Liver (tissue), 9 donors: ENCODE measurements around the gene CSAD. TPM values are rescaled to one million over a fixed set of nuclear protein-coding genes. Genes with fewer than 3 reads are reported as not detected.

Experiments used
- DNase-seq: peaks from one replicate; pipeline ENCODE4 v3.0.0-alpha.2; 2017; ENCODE audit warnings: low spot score
- H3K27ac ChIP-seq, 2 donors: one replicate each; pipeline ENCODE4 v1.7.0; 2013; ENCODE audit warnings: inconsistent platforms in 2 of 2, low read length in 2 of 2, control low read depth in 1 of 2, low read depth in 1 of 2, mild to moderate bottlenecking in 1 of 2
- H3K27me3 ChIP-seq, 4 donors: one replicate each; pipeline versions ENCODE4 v1.6.1 to v1.7.0; 2013; ENCODE audit warnings: low read length in 3 of 4, inconsistent platforms in 1 of 4, mild to moderate bottlenecking in 1 of 4, moderate library complexity in 1 of 4; ENCODE audit not compliant: control insufficient read depth in 4 of 4, insufficient read depth in 4 of 4
- H3K36me3 ChIP-seq, 4 donors: one replicate each; pipeline versions ENCODE4 v1.6.1 to v1.7.0; 2013; ENCODE audit warnings: low read length in 3 of 4, mild to moderate bottlenecking in 3 of 4, low read depth in 1 of 4, moderate library complexity in 1 of 4; ENCODE audit not compliant: control insufficient read depth in 4 of 4, insufficient read depth in 3 of 4
- H3K4me1 ChIP-seq, 4 donors: one replicate each; pipeline versions ENCODE4 v1.6.1 to v1.7.0; 2013; ENCODE audit warnings: low read length in 3 of 4, mild to moderate bottlenecking in 3 of 4, moderate library complexity in 1 of 4; ENCODE audit not compliant: control insufficient read depth in 4 of 4, insufficient read depth in 4 of 4
- H3K4me3 ChIP-seq, 3 donors: one replicate each; pipeline versions ENCODE4 v1.6.1 to v1.7.0; 2013; ENCODE audit warnings: low read length in 3 of 3, control low read depth in 1 of 3, low read depth in 1 of 3, mild to moderate bottlenecking in 1 of 3
- H3K9ac ChIP-seq, 2 donors: one replicate each; pipeline ENCODE4 v1.7.0; 2013; ENCODE audit warnings: low read length in 2 of 2, mild to moderate bottlenecking in 2 of 2, moderate library complexity in 2 of 2, control low read depth in 1 of 2, low read depth in 1 of 2
- H3K9me3 ChIP-seq, 4 donors: one replicate each; pipeline versions ENCODE4 v1.6.1 to v1.7.0; 2013; ENCODE audit warnings: low read length in 3 of 4; ENCODE audit not compliant: control insufficient read depth in 4 of 4
- EGR1 ChIP-seq, 2 donors: IDR thresholded peaks; 2 replicates each; pipeline ENCODE4 v1.6.1; 2016 to 2018; ENCODE audit warnings: antibody characterized with exemption in 2 of 2, low read depth in 2 of 2
- FOXA1 ChIP-seq: IDR thresholded peaks from 2 replicates; pipeline ENCODE4 v1.6.1; 2016; ENCODE audit warnings: antibody characterized with exemption
- FOXA2 ChIP-seq: IDR thresholded peaks from 2 replicates; pipeline ENCODE4 v1.6.1; 2016; ENCODE audit warnings: antibody characterized with exemption
- GABPA ChIP-seq, 2 donors: IDR thresholded peaks in 1 of 2; conservative IDR thresholded peaks in 1 of 2; 2 replicates each; pipeline ENCODE4 v1.6.1; 2016; ENCODE audit warnings: antibody characterized with exemption in 2 of 2, mild to moderate bottlenecking in 1 of 2, moderate library complexity in 1 of 2
- HNF4A ChIP-seq, 2 donors: conservative IDR thresholded peaks; 2 replicates each; pipeline ENCODE4 v1.6.1; 2016; ENCODE audit warnings: antibody characterized with exemption in 2 of 2, mild to moderate bottlenecking in 2 of 2
- HNF4G ChIP-seq: IDR thresholded peaks from 2 replicates; pipeline ENCODE4 v1.6.1; 2016; ENCODE audit warnings: antibody characterized with exemption
- JUND ChIP-seq, 2 donors: IDR thresholded peaks; 2 replicates each; pipeline ENCODE4 v1.6.1; 2016; ENCODE audit warnings: antibody characterized with exemption in 2 of 2
- NR2F2 ChIP-seq: IDR thresholded peaks from 2 replicates; pipeline ENCODE4 v1.6.1; 2016; ENCODE audit warnings: antibody characterized with exemption
- RAD21 ChIP-seq, 2 donors: IDR thresholded peaks; 2 replicates each; pipeline ENCODE4 v1.6.1; 2016; ENCODE audit warnings: antibody characterized with exemption in 2 of 2, mild to moderate bottlenecking in 2 of 2
- RXRA ChIP-seq, 2 donors: IDR thresholded peaks; 2 replicates each; pipeline ENCODE4 v1.6.1; 2017 to 2018; ENCODE audit warnings: antibody characterized with exemption in 2 of 2, mild to moderate bottlenecking in 1 of 2
- SP1 ChIP-seq: IDR thresholded peaks from 2 replicates; pipeline ENCODE4 v1.6.1; 2018; ENCODE audit warnings: antibody characterized with exemption, mild to moderate bottlenecking
- TAF1 ChIP-seq: conservative IDR thresholded peaks from 2 replicates; pipeline ENCODE4 v1.6.1; 2016; ENCODE audit warnings: antibody characterized with exemption, mild to moderate bottlenecking
- YY1 ChIP-seq: IDR thresholded peaks from 2 replicates; pipeline ENCODE4 v1.6.1; 2016; ENCODE audit warnings: antibody characterized with exemption, mild to moderate bottlenecking
- WGBS: extraction: QIAGEN DNeasy Blood & Tissue Kit; methylation state at CpG from one replicate; pipeline ENCODE4 v1.1.7; 2013; 5-methylcytosine and 5-hydroxymethylcytosine counted together
- polyA plus RNA-seq, 2 donors: library from polyadenylated mRNA; stranded (reverse) in 1 of 2; unstranded in 1 of 2; fragments of 200-250 nt in 1 of 2; fragments of >200 nt in 1 of 2; fragmentation: Nextera tagmentation in 1 of 2; extraction: Ambion mirVana in 1 of 2; gene quantifications; one replicate each; pipeline versions ENCODE4 v1.2.1 to v1.2.3, GENCODE V29; 2013 to 2015
- total RNA-seq, 2 donors: library from RNA; depleted of rRNA; stranded (reverse); fragments of >200 nt; gene quantifications; one replicate each; pipeline ENCODE4 v1.2.3, GENCODE V29; 2014
- TF ChIP-seq, protein P1 (sequence below): IDR thresholded peaks from 2 replicates; pipeline ENCODE4 v1.6.1; 2016; ENCODE audit warnings: antibody characterized with exemption
- TF ChIP-seq, protein P2 (sequence below): fragments of 150-350 bp; IDR thresholded peaks from 2 replicates; pipeline ENCODE4 v1.5.1; 2017; ENCODE audit warnings: improper control_type of control experiment, low read depth, low read length; ENCODE audit not compliant: missing input control
- TF ChIP-seq, protein P3 (sequence below): IDR thresholded peaks from 2 replicates; pipeline ENCODE4 v1.6.1; 2016; ENCODE audit warnings: antibody characterized with exemption
- TF ChIP-seq, protein P4 (sequence below): IDR thresholded peaks from 2 replicates; pipeline ENCODE4 v1.6.1; 2016; ENCODE audit warnings: antibody characterized with exemption
- TF ChIP-seq, protein P5 (sequence below): IDR thresholded peaks from 2 replicates; pipeline ENCODE4 v1.6.1; 2016; ENCODE audit warnings: antibody characterized with exemption, mild to moderate bottlenecking
- donor health status: healthy.
- donor health status: healthy.
- donor health status: healthy.
- donor health status: healthy.
- donor health status: healthy.

The CSAD gene
- total and polyA plus RNA-seq, 4 donors, result 4.4 to 41.5 (median 35.1) TPM

DNA sequence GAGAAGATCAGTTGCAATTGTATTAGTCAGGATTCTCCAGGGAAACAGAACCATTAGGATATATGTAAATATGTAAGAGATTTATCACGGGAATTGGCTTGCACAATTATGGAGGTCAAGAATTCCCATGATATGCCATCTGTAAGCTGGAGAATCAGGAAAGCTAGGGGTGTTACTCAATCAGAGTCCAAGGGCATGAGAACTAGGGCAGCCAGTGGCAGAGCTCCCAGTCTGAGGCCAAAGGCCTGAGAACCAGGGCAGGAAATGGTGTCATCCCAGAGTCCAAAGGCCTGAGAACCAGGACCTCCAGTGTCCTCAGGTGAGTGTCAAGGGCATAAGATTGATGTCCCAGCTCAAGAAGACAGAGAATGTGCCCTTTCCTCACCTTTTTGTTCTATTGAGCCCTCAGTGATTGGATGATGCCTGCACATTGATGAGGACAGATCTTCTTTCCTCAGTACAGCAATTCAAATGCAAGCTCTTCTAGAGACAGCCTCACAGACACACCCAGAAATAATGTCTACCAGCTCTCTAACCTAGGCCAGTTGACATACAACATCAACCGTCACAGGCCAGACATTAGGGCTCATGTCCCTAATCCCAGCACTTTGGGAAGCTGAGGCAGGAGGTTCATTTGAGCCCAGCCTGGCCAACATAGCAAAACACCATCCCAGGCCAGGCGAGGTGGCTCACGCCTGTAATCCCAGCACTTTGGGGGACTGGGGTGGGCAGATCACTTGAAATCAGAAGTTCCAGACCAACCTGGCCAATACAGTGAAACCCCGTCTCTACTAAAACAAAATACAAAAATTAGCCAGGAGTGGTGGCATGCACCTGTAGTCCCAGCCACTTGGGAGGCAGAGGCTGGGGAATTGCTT, 35.1 kb downstream of the CSAD start:
- 71% methylated on average over 5 of the region's 5 CpGs for WGBS
- no peaks in the 10 kb centered on the region for H3K36me3 ChIP-seq
- no peaks in the 10 kb centered on the region for H3K27me3 ChIP-seq
- no peak overlapping the region for H3K4me3 ChIP-seq
- TF ChIP-seq SP1, result peak; percentile 82
- TF ChIP-seq FOXA2, result peak; percentile 89
- peak; percentile 98 for TF ChIP-seq FOXA1
- TF ChIP-seq, protein P1, sequence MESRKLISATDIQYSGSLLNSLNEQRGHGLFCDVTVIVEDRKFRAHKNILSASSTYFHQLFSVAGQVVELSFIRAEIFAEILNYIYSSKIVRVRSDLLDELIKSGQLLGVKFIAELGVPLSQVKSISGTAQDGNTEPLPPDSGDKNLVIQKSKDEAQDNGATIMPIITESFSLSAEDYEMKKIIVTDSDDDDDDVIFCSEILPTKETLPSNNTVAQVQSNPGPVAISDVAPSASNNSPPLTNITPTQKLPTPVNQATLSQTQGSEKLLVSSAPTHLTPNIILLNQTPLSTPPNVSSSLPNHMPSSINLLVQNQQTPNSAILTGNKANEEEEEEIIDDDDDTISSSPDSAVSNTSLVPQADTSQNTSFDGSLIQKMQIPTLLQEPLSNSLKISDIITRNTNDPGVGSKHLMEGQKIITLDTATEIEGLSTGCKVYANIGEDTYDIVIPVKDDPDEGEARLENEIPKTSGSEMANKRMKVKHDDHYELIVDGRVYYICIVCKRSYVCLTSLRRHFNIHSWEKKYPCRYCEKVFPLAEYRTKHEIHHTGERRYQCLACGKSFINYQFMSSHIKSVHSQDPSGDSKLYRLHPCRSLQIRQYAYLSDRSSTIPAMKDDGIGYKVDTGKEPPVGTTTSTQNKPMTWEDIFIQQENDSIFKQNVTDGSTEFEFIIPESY, result peak; percentile 76
- TF ChIP-seq JUND (IDR thresholded peaks at IDR 0.05), result peak; percentile 86 to 89
- peak; percentile 97 for TF ChIP-seq NR2F2
- peak; percentile 78 for TF ChIP-seq YY1
- TF ChIP-seq EGR1 (IDR thresholded peaks at IDR 0.05; ENCODE audit: low read depth in 2 of 2), result peak in 1 of 2 donors; percentile 75
- TF ChIP-seq, protein P2, sequence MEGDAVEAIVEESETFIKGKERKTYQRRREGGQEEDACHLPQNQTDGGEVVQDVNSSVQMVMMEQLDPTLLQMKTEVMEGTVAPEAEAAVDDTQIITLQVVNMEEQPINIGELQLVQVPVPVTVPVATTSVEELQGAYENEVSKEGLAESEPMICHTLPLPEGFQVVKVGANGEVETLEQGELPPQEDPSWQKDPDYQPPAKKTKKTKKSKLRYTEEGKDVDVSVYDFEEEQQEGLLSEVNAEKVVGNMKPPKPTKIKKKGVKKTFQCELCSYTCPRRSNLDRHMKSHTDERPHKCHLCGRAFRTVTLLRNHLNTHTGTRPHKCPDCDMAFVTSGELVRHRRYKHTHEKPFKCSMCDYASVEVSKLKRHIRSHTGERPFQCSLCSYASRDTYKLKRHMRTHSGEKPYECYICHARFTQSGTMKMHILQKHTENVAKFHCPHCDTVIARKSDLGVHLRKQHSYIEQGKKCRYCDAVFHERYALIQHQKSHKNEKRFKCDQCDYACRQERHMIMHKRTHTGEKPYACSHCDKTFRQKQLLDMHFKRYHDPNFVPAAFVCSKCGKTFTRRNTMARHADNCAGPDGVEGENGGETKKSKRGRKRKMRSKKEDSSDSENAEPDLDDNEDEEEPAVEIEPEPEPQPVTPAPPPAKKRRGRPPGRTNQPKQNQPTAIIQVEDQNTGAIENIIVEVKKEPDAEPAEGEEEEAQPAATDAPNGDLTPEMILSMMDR, result no peak
- peak; percentile 99 for TF ChIP-seq RXRA (IDR thresholded peaks at IDR 0.05)
- TF ChIP-seq, protein P3, sequence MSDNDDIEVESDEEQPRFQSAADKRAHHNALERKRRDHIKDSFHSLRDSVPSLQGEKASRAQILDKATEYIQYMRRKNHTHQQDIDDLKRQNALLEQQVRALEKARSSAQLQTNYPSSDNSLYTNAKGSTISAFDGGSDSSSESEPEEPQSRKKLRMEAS, result peak; percentile 85
- TF ChIP-seq RAD21 (IDR thresholded peaks at IDR 0.05), result peak; percentile 52 to 62
- TF ChIP-seq HNF4A (conservative IDR thresholded peaks at IDR 0.05), result peak; percentile 100
- TF ChIP-seq TAF1, result no peak
- TF ChIP-seq, protein P4, sequence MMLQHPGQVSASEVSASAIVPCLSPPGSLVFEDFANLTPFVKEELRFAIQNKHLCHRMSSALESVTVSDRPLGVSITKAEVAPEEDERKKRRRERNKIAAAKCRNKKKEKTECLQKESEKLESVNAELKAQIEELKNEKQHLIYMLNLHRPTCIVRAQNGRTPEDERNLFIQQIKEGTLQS, result peak; percentile 67
- TF ChIP-seq GABPA (IDR thresholded peaks at IDR 0.05 in 1 of 2, conservative IDR thresholded peaks at IDR 0.05 in 1 of 2), result peak in 1 of 2 donors; percentile 81
- TF ChIP-seq, protein P5, sequence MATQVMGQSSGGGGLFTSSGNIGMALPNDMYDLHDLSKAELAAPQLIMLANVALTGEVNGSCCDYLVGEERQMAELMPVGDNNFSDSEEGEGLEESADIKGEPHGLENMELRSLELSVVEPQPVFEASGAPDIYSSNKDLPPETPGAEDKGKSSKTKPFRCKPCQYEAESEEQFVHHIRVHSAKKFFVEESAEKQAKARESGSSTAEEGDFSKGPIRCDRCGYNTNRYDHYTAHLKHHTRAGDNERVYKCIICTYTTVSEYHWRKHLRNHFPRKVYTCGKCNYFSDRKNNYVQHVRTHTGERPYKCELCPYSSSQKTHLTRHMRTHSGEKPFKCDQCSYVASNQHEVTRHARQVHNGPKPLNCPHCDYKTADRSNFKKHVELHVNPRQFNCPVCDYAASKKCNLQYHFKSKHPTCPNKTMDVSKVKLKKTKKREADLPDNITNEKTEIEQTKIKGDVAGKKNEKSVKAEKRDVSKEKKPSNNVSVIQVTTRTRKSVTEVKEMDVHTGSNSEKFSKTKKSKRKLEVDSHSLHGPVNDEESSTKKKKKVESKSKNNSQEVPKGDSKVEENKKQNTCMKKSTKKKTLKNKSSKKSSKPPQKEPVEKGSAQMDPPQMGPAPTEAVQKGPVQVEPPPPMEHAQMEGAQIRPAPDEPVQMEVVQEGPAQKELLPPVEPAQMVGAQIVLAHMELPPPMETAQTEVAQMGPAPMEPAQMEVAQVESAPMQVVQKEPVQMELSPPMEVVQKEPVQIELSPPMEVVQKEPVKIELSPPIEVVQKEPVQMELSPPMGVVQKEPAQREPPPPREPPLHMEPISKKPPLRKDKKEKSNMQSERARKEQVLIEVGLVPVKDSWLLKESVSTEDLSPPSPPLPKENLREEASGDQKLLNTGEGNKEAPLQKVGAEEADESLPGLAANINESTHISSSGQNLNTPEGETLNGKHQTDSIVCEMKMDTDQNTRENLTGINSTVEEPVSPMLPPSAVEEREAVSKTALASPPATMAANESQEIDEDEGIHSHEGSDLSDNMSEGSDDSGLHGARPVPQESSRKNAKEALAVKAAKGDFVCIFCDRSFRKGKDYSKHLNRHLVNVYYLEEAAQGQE, result peak; percentile 63
- TF ChIP-seq HNF4G, result peak; percentile 99
- H3K9ac ChIP-seq, result no peak overlapping the region
- H3K9me3 ChIP-seq, result no peaks in the 10 kb centered on the region
- no peak for DNase-seq
- H3K4me1 ChIP-seq, result peaks cover 0 to 11% (median 5%) of the 10 kb centered on the region in 4 donors
- H3K27ac ChIP-seq, result peak overlapping the region in 1 of 2 donors; percentile 42
